Activated CD4-positive, alpha-beta T cell treated with anti-CD3 and anti-CD28 coated beads for 36 hours (primary cell): Measurements from ENCODE around the gene CLDN22. TPM values are rescaled to one million over a fixed set of nuclear protein-coding genes. Genes with fewer than 3 reads are reported as not detected.
A peak's percentile ranks its signal among the peaks of the same experiment; 100 is the strongest.

Experiments
- ATAC-seq: fragments of 200-7000 bp; cut with Tn5 transposase; one replicate; pipeline ENCODE4 v1.10.0; 2021; ENCODE audit warnings: mild to moderate bottlenecking, moderate library complexity
- CTCF ChIA-PET: fragments of 350-600 bp; sonication (Branson Sonifier 250); formaldehyde crosslinking; loops from one replicate; lab custom pipeline; 2021; ENCODE audit warnings: antibody characterized with exemption; lab: Charles Lee
- POLR2A ChIA-PET: fragments of 350-600 bp; sonication (Branson Sonifier 250); formaldehyde crosslinking; loops from one replicate; lab custom pipeline; 2021; ENCODE audit warnings: antibody characterized with exemption, inconsistent platforms; lab: Charles Lee
- DNase-seq: peaks from one replicate; pipeline ENCODE4 v3.0.0-alpha.2; 2020
- H3K27ac Mint-ChIP-seq: one replicate; pipeline ENCODE4 v1.8.0; 2021; ENCODE audit warnings: mixed read lengths
- H3K27me3 Mint-ChIP-seq: one replicate; pipeline ENCODE4 v1.8.0; 2021; ENCODE audit warnings: mixed read lengths
- H3K36me3 Mint-ChIP-seq: one replicate; pipeline ENCODE4 v1.8.0; 2021; ENCODE audit warnings: low read depth, mixed read lengths
- H3K4me1 Mint-ChIP-seq: one replicate; pipeline ENCODE4 v1.8.0; 2021; ENCODE audit warnings: mixed read lengths
- H3K4me3 Mint-ChIP-seq: one replicate; pipeline ENCODE4 v1.8.0; 2021; ENCODE audit warnings: mild to moderate bottlenecking, moderate library complexity, mixed read lengths
- H3K9me3 Mint-ChIP-seq: one replicate; pipeline ENCODE4 v1.8.0; 2021; ENCODE audit warnings: low read depth, mixed read lengths
- intact Hi-C, 2 experiments: fragments of 100-400 bp; cut with DNase I in 1 of 2; cut with micrococcal nuclease in 1 of 2; formaldehyde crosslinking; loops; one replicate each; pipeline versions ENCODE4 v1.14.2 to v1.15.1; 2022 to 2024; cut with DNase I, micrococcal nuclease
- total RNA-seq, 2 experiments: library from RNA; stranded (reverse); gene quantifications; one replicate each; pipeline ENCODE4 v1.2.3, GENCODE V29; 2021

CLDN22 gene
- total RNA-seq, 2 experiments from 2014 or later: not detected

GRCh38 chr4:183291070-183291469, 29.0 kb downstream of the CLDN22 start:
- Mint-ChIP-seq H3K9me3 (no peaks in the 10 kb centered on the region), H3K4me1 (no peaks in the 10 kb centered on the region), H3K4me3 (no peak overlapping the region), H3K27me3 (no peaks in the 10 kb centered on the region), H3K36me3 (no peaks in the 10 kb centered on the region), H3K27ac (no peak overlapping the region)
- intact Hi-C loops: no loop called here
- DNase-seq: no peak
- ChIA-PET POLR2A (interaction anchor here (0.7 kb wide), 1 partner anchor 238 kb away, joined by 4 read pairs; no protein-coding TSS in a partner anchor), CTCF (interaction anchor here (0.7 to 0.8 kb wide), 2 partner anchors 20 to 27 kb away, joined by 3 read pairs; no protein-coding TSS in a partner anchor)
- ATAC-seq: no peak

- H3K4me1 Mint-ChIP-seq: no peaks in the 10 kb centered on the region
- intact Hi-C loops: loop anchor here in 1 of 2 experiments (2.0 kb wide), 1 partner anchor 109 kb away; no protein-coding TSS in a partner anchor
- H3K27me3 Mint-ChIP-seq: no peaks in the 10 kb centered on the region
- H3K4me3 Mint-ChIP-seq: no peak overlapping the region
- no peak overlapping the region for H3K27ac Mint-ChIP-seq
- no peak for ATAC-seq
- POLR2A ChIA-PET: interaction anchor here (0.6 kb wide), 1 partner anchor 919 kb away, joined by 6 read pairs; no protein-coding TSS in a partner anchor
- peak; percentile 17 for DNase-seq
- CTCF ChIA-PET: interaction anchor here (0.7 to 0.9 kb wide), 2 partner anchors 12 to 27 kb away, joined by 4 read pairs; no protein-coding TSS in a partner anchor
- no peaks in the 10 kb centered on the region for H3K36me3 Mint-ChIP-seq
- no peaks in the 10 kb centered on the region for H3K9me3 Mint-ChIP-seq
Measured at GRCh38 chr4:183289688-183290087, 30.4 kb downstream of the CLDN22 start.

GRCh38 chr4:183288955-183289354, 31.1 kb downstream of the CLDN22 start:
- Mint-ChIP-seq H3K4me1 (no peaks in the 10 kb centered on the region), H3K4me3 (no peak overlapping the region), H3K27ac (no peak overlapping the region), H3K36me3 (no peaks in the 10 kb centered on the region), H3K9me3 (no peaks in the 10 kb centered on the region), H3K27me3 (no peaks in the 10 kb centered on the region)
- CTCF ChIA-PET: interaction anchor here (0.7 kb wide), 2 partner anchors 12 to 459 kb away, joined by 3 to 4 read pairs; no protein-coding TSS in a partner anchor
- POLR2A ChIA-PET: interaction anchor here (0.6 kb wide), 1 partner anchor 918 kb away, joined by 6 read pairs; no protein-coding TSS in a partner anchor
- no peak for ATAC-seq
- no peak for DNase-seq
- intact Hi-C loops: loop anchor here in 1 of 2 experiments (2.0 kb wide), 1 partner anchor 110 kb away; no protein-coding TSS in a partner anchor

- no peak for ATAC-seq
- CTCF ChIA-PET: no interaction called here
- H3K4me3 Mint-ChIP-seq: no peak overlapping the region
Measured at GRCh38 chr4:183287677-183288076, 32.4 kb downstream of the CLDN22 start.

GRCh38 chr4:183287309-183287659, 32.8 kb downstream of the CLDN22 start:
- DNase-seq (no peak), ATAC-seq (no peak)
- POLR2A ChIA-PET: no interaction called here
- intact Hi-C loops: no loop called here
- Mint-ChIP-seq H3K27ac (no peak overlapping the region), H3K9me3 (no peaks in the 10 kb centered on the region), H3K4me3 (no peak overlapping the region), H3K4me1 (no peaks in the 10 kb centered on the region), H3K27me3 (no peaks in the 10 kb centered on the region), H3K36me3 (no peaks in the 10 kb centered on the region)
- CTCF ChIA-PET: no interaction called here

More at GRCh38 chr4:183287677-183288076, 32.4 kb downstream of the CLDN22 start:
- Mint-ChIP-seq H3K36me3 (no peaks in the 10 kb centered on the region), H3K27ac (no peak overlapping the region), H3K27me3 (no peaks in the 10 kb centered on the region), H3K9me3 (no peaks in the 10 kb centered on the region), H3K4me1 (no peaks in the 10 kb centered on the region)
- no peak for DNase-seq
- intact Hi-C loops: loop anchor here in 1 of 2 experiments (2.0 kb wide), 1 partner anchor 111 kb away; no protein-coding TSS in a partner anchor
- POLR2A ChIA-PET: no interaction called here

GRCh38 chr4:183286590-183287308, 33.3 kb downstream of the CLDN22 start:
- H3K36me3 Mint-ChIP-seq: no peaks in the 10 kb centered on the region
- intact Hi-C loops: no loop called here
- H3K27me3 Mint-ChIP-seq: no peaks in the 10 kb centered on the region
- ChIA-PET CTCF (no interaction called here), POLR2A (no interaction called here)
- H3K9me3 Mint-ChIP-seq: no peaks in the 10 kb centered on the region
- no peak overlapping the region for H3K27ac Mint-ChIP-seq
- ATAC-seq: no peak
- no peaks in the 10 kb centered on the region for H3K4me1 Mint-ChIP-seq
- DNase-seq: no peak
- no peak overlapping the region for H3K4me3 Mint-ChIP-seq

GRCh38 chr4:183285886-183286285, 34.2 kb downstream of the CLDN22 start:
- H3K4me1 Mint-ChIP-seq: no peaks in the 10 kb centered on the region
- ChIA-PET CTCF (no interaction called here), POLR2A (no interaction called here)
- DNase-seq: no peak
- no peaks in the 10 kb centered on the region for H3K36me3 Mint-ChIP-seq
- intact Hi-C loops: no loop called here
- ATAC-seq: no peak
- no peaks in the 10 kb centered on the region for H3K27me3 Mint-ChIP-seq
- H3K27ac Mint-ChIP-seq: no peak overlapping the region
- H3K9me3 Mint-ChIP-seq: no peaks in the 10 kb centered on the region
- H3K4me3 Mint-ChIP-seq: no peak overlapping the region

- ChIA-PET CTCF (no interaction called here), POLR2A (no interaction called here)
- Mint-ChIP-seq H3K4me3 (no peak overlapping the region), H3K9me3 (no peaks in the 10 kb centered on the region), H3K36me3 (peaks cover under 1% of the 10 kb centered on the region), H3K27ac (no peak overlapping the region), H3K4me1 (no peaks in the 10 kb centered on the region), H3K27me3 (no peaks in the 10 kb centered on the region)
- DNase-seq (no peak), ATAC-seq (no peak)
- intact Hi-C loops: no loop called here
Measured at GRCh38 chr4:183284965-183285364, 35.1 kb downstream of the CLDN22 start.

- H3K36me3 Mint-ChIP-seq: peaks cover 2% of the 10 kb centered on the region
- DNase-seq: no peak
- H3K27ac Mint-ChIP-seq: no peak overlapping the region
- no peaks in the 10 kb centered on the region for H3K27me3 Mint-ChIP-seq
- ATAC-seq: no peak
- no peaks in the 10 kb centered on the region for H3K4me1 Mint-ChIP-seq
- H3K4me3 Mint-ChIP-seq: no peak overlapping the region
- ChIA-PET POLR2A (no interaction called here), CTCF (no interaction called here)
- H3K9me3 Mint-ChIP-seq: no peaks in the 10 kb centered on the region
- intact Hi-C loops: no loop called here
Measured at GRCh38 chr4:183284258-183284785, 35.8 kb downstream of the CLDN22 start.

- CTCF ChIA-PET: no interaction called here
- H3K27me3 Mint-ChIP-seq: no peaks in the 10 kb centered on the region
Measured at GRCh38 chr4:183276106-183276505, 44.0 kb downstream of the CLDN22 start.

GRCh38 chr4:183272384-183272783, 47.7 kb downstream of the CLDN22 start:
- H3K36me3 Mint-ChIP-seq: peaks cover 10% of the 10 kb centered on the region
- POLR2A ChIA-PET: no interaction called here
- H3K27me3 Mint-ChIP-seq: no peaks in the 10 kb centered on the region
- H3K27ac Mint-ChIP-seq: no peak overlapping the region
- no peak for ATAC-seq
- CTCF ChIA-PET: interaction anchor here (2.4 kb wide), 1 partner anchor 10 kb away, joined by 8 read pairs; no protein-coding TSS in a partner anchor
- intact Hi-C loops: no loop called here
- H3K9me3 Mint-ChIP-seq: peaks cover 6% of the 10 kb centered on the region
- no peak for DNase-seq
- H3K4me1 Mint-ChIP-seq: no peaks in the 10 kb centered on the region
- no peak overlapping the region for H3K4me3 Mint-ChIP-seq

More at GRCh38 chr4:183276106-183276505, 44.0 kb downstream of the CLDN22 start:
- H3K4me1 Mint-ChIP-seq: no peaks in the 10 kb centered on the region
- intact Hi-C loops: no loop called here
- H3K36me3 Mint-ChIP-seq: peaks cover 12% of the 10 kb centered on the region
- no peak overlapping the region for H3K27ac Mint-ChIP-seq
- no peak for DNase-seq
- ATAC-seq: no peak
- no peak overlapping the region for H3K4me3 Mint-ChIP-seq
- H3K9me3 Mint-ChIP-seq: peaks cover 6% of the 10 kb centered on the region
- POLR2A ChIA-PET: no interaction called here
